Activated naive CD8-positive, alpha-beta T cell treated with anti-CD3 and anti-CD28 coated beads, Interleukin-2, amount 10 ng/mL, durations not matched to agents 7 days and 5 days (primary cell): Measurements from ENCODE around the gene GBA3. TPM values are rescaled to one million over a fixed set of nuclear protein-coding genes. Genes with fewer than 3 reads are reported as not detected.

Source experiments
- ATAC-seq: fragments of 150-1000 bp; cut with Tn5 transposase; one replicate; pipeline ENCODE4 v1.10.0; 2021; ENCODE audit warnings: low read depth, moderate library complexity
- POLR2A ChIA-PET: fragments of 350-600 bp; sonication (Branson Sonifier 250); formaldehyde crosslinking; loops from one replicate; lab custom pipeline; 2021; ENCODE audit warnings: antibody characterized with exemption; lab: Charles Lee
- DNase-seq: peaks from one replicate; pipeline ENCODE4 v3.0.0; 2021
- H3K27ac Mint-ChIP-seq: one replicate; pipeline ENCODE4 v1.8.0; 2022; ENCODE audit warnings: mild to moderate bottlenecking, mixed read lengths
- H3K27me3 Mint-ChIP-seq: one replicate; pipeline ENCODE4 v1.8.0; 2022; ENCODE audit warnings: mild to moderate bottlenecking, moderate library complexity, mixed read lengths
- H3K36me3 Mint-ChIP-seq: one replicate; pipeline ENCODE4 v1.8.0; 2021; ENCODE audit warnings: mild to moderate bottlenecking, mixed read lengths
- H3K4me1 Mint-ChIP-seq: one replicate; pipeline ENCODE4 v1.8.0; 2021; ENCODE audit warnings: mixed read lengths
- H3K4me3 Mint-ChIP-seq: one replicate; pipeline ENCODE4 v1.8.0; 2022; ENCODE audit warnings: mild to moderate bottlenecking, moderate library complexity, mixed read lengths
- H3K9me3 Mint-ChIP-seq: one replicate; pipeline ENCODE4 v1.8.0; 2021; ENCODE audit warnings: mixed read lengths
- total RNA-seq, 2 experiments: library from RNA; stranded (reverse); gene quantifications; one replicate each; pipeline ENCODE4 v1.2.3, GENCODE V29; 2021

Gene GBA3
- total RNA-seq, 2 experiments from 2014 or later, result not detected

DNA sequence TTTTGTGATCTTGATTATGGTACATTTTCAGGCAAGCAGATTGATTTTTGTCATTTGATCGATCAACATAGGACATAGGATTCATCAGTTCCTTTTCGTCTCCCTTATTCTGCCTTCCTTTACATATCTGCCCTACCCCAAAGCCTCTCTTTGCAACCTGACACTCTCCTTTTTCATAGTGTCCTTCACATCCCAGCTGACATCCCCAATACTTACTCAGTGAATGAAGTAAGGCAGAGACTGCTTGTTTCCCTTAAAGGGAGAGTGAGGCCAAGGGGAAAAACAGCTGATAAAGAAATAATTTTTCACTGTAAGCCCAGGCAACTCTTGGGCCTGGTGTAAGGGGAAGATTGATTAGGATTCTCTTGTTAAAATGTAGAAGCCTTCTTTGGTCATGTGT, 69.8 kb downstream of the GBA3 start:
- Mint-ChIP-seq H3K9me3 (no peaks in the 10 kb centered on the region), H3K4me1 (peaks cover 3% of the 10 kb centered on the region), H3K4me3 (no peak overlapping the region), H3K27ac (no peak overlapping the region), H3K27me3 (no peaks in the 10 kb centered on the region), H3K36me3 (no peaks in the 10 kb centered on the region)
- ATAC-seq (no peak), DNase-seq (no peak)
- POLR2A ChIA-PET, result no interaction called here

DNA sequence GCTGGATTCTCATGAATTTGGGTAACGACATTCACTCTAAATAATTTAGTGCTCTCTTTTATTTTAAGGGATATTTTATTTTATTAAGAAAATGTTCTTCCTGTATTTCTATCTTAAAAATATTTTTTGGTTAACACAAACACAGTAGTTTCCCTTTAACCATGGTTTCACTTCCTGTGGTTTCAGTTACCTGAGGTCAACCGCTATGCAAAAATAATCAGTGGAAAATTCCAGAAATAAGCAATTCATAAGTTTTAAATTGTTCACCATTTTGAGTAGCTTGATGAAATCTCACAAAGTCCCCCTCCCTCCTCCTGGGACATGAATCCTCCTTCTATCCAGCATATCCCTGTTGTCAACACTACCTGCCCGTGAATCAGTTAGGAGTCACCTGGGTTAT, 71.4 kb downstream of the GBA3 start:
- ATAC-seq, result no peak
- Mint-ChIP-seq H3K4me1 (peaks cover 3% of the 10 kb centered on the region), H3K27me3 (no peaks in the 10 kb centered on the region), H3K27ac (no peak overlapping the region), H3K4me3 (no peak overlapping the region), H3K36me3 (no peaks in the 10 kb centered on the region), H3K9me3 (no peaks in the 10 kb centered on the region)
- POLR2A ChIA-PET, result no interaction called here
- no peak for DNase-seq

DNA sequence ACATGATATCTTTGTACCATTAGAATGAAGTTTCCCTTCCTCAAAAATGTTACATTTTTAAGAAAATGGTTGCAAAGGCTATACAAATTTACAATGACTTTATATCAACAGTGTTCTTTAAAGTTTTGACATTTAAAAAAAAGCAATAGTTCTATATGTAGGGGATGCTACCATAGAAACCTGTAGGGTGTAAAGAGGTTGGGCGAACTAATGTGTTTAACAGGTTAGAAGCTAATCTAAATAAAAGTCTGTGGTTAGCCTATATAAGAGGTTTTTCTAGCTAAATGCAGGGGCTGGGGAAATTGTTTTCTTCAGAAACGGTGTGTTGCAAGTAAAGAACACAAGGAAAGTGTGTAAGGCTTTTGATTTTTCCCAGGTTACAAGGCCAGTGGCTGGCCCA, 73.3 kb downstream of the GBA3 start:
- H3K36me3 Mint-ChIP-seq, result no peaks in the 10 kb centered on the region
- H3K9me3 Mint-ChIP-seq, result no peaks in the 10 kb centered on the region
- no peak overlapping the region for H3K4me3 Mint-ChIP-seq
- DNase-seq, result no peak
- POLR2A ChIA-PET, result no interaction called here
- peaks cover 4% of the 10 kb centered on the region for H3K27me3 Mint-ChIP-seq
- no peak for ATAC-seq
- H3K27ac Mint-ChIP-seq, result no peak overlapping the region
- peaks cover 3% of the 10 kb centered on the region for H3K4me1 Mint-ChIP-seq

DNA sequence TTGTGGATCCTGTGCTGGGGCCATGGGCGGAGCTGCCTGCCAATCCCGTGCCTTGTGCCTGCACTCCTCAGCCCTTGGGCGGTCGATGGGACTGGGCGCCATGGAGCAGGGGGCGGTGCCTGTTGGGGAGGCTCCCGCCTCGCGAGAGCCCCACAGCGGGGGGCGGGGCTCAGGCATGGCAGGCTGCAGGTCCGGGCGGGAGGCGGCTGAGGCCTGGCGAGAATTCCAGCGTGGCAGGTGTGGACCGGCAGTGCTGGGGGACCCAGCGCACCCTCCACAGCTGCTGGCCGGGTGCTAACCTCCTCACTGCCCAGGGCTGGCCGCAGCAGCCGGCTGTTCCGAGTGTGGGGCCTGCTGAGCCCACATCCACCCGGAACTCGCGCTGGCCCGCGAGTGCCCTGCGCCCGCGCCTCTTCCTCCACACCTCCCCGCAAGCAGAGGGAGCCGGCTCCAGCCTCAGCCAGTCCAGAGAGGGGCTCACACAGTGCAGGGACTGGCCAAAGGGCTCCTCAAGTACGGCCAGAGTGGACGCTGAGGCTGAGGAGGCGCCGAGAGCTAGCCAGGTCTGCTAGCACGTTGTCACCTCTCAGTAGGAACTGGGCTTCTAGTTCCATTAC, 85.9 kb downstream of the GBA3 start:
- DNase-seq (no peak), ATAC-seq (no peak)
- no peaks in the 10 kb centered on the region for H3K4me1 Mint-ChIP-seq
- no peak overlapping the region for H3K4me3 Mint-ChIP-seq
- POLR2A ChIA-PET, result no interaction called here
- H3K27me3 Mint-ChIP-seq, result no peaks in the 10 kb centered on the region
- no peaks in the 10 kb centered on the region for H3K36me3 Mint-ChIP-seq
- no peak overlapping the region for H3K27ac Mint-ChIP-seq
- peaks cover 7% of the 10 kb centered on the region for H3K9me3 Mint-ChIP-seq

DNA sequence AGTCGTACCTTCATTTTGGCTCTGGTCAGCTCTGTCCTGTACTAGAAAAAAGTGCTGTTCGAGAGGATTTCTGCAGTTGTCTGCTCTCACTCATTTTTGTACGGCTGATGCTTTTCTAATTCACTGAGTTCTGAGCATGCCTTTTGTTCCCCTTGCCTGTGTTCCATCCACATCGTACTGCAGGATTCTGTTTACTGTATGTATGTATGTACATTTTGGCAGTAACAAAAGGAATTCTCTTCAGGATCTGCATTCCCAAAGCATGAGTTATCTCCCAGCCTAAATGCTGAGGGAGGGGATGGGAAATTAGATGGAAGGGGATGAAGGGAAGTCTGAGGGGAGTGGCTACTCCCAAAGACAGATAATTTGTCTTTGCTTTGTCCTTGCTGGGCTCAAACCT, 87.6 kb downstream of the GBA3 start:
- H3K4me3 Mint-ChIP-seq, result no peak overlapping the region
- H3K36me3 Mint-ChIP-seq, result no peaks in the 10 kb centered on the region
- H3K27ac Mint-ChIP-seq, result no peak overlapping the region
- H3K27me3 Mint-ChIP-seq, result no peaks in the 10 kb centered on the region
- ATAC-seq, result no peak
- DNase-seq, result no peak
- H3K9me3 Mint-ChIP-seq, result peaks cover 7% of the 10 kb centered on the region
- H3K4me1 Mint-ChIP-seq, result no peaks in the 10 kb centered on the region
- POLR2A ChIA-PET, result no interaction called here

DNA sequence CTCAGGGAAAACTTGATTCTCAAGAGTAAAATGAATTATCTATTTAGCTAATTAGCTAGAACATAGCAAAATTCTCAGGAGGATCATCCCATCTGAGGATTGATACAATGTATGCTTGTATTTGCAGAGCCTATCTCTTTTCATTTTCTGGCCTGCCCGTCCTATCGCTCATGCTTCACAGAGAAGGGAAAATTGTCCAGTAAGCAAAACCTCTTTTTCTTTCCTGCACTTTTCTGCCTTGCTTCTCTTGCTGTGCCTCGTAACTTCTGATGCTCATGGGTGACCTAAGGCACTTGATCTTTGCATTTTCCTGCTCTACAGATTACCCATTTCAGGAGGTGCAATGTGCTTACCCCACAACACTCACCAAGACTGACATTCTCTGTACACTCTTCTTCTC, 88.1 kb downstream of the GBA3 start:
- H3K4me3 Mint-ChIP-seq, result no peak overlapping the region
- no peaks in the 10 kb centered on the region for H3K27me3 Mint-ChIP-seq
- no peaks in the 10 kb centered on the region for H3K4me1 Mint-ChIP-seq
- ATAC-seq (no peak), DNase-seq (no peak)
- H3K36me3 Mint-ChIP-seq, result no peaks in the 10 kb centered on the region
- POLR2A ChIA-PET, result no interaction called here
- peaks cover 7% of the 10 kb centered on the region for H3K9me3 Mint-ChIP-seq
- no peak overlapping the region for H3K27ac Mint-ChIP-seq

DNA sequence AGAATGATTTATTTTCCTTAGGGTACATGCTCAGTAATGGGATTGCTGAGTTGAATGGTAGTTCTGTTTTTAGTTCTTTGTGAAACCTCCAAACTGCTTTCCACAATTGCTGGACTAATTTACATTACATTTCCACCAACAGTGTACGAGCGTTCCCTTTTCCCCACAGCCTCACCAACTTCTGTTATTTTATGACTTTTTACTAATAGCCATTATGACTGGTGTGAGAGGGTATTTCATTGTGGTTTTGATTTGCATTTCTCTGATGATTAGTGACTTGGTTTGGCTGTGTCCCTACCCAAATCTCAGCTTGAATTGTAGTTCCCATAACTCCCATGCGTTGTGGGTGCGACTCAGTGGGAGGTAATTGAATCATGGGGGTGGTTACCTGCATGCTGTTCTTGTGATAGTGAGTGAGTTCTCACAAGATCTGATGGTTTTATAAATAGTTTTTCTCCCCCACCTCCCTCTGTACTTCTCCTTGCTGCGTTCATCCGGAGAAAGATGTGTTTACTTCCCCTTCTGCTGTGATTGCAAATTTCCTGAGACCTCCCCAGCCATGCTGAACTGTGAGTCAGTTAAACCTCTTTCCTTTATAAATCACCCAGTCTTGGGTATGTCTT, 95.1 kb downstream of the GBA3 start:
- POLR2A ChIA-PET, result no interaction called here
- no peak for ATAC-seq
- H3K4me1 Mint-ChIP-seq, result no peaks in the 10 kb centered on the region

DNA sequence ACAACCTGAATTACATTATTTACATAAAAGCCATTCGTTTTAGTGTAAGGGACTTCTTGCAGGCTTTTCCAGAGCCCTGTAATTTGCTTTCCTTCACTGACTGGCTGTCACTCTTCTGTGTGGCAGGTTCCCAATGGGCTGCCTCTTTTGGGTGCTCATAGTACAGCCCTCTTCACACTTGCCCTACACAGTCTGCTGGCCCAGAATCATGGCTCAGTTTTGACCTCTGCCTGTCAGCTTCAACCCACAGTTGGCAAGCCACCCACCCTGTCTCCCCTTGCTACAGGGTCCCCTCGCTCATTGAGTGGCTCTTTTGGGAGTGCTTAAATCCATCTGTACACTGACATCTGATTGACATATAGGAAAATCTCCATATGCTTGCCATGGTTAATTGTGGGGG, 97.9 kb downstream of the GBA3 start:
- Mint-ChIP-seq H3K4me1 (no peaks in the 10 kb centered on the region), H3K27ac (no peak overlapping the region), H3K4me3 (no peak overlapping the region), H3K36me3 (no peaks in the 10 kb centered on the region), H3K9me3 (no peaks in the 10 kb centered on the region), H3K27me3 (no peaks in the 10 kb centered on the region)
- DNase-seq, result no peak
- POLR2A ChIA-PET, result no interaction called here
- ATAC-seq, result no peak

More for the DNA sequence above, 95.1 kb downstream of the GBA3 start:
- DNase-seq, result no peak
- Mint-ChIP-seq H3K36me3 (no peaks in the 10 kb centered on the region), H3K27ac (no peak overlapping the region), H3K9me3 (no peaks in the 10 kb centered on the region), H3K27me3 (no peaks in the 10 kb centered on the region), H3K4me3 (no peak overlapping the region)

DNA sequence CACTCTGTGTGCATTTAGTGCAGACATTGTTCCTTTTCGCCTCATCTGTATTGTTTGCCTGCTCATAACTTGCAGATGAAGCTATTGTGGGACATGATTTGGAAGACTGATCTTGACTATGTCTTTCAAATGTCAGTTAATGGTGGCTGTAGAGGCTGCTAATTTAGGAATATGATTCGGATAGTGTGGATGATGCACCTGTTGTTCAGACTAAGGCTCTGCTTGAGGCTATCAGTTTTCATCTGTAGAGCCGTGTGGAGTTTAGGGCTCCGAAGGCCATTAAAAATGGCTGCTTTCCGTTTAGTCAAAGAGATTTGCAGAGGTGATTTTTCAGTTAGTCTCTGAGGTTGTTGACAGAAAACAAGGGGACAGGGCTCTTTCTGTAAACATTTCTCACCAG, 102.0 kb downstream of the GBA3 start:
- H3K4me1 Mint-ChIP-seq, result no peaks in the 10 kb centered on the region
- DNase-seq (no peak), ATAC-seq (no peak)
- H3K36me3 Mint-ChIP-seq, result no peaks in the 10 kb centered on the region
- POLR2A ChIA-PET, result no interaction called here
- H3K27me3 Mint-ChIP-seq, result no peaks in the 10 kb centered on the region
- H3K27ac Mint-ChIP-seq, result no peak overlapping the region
- no peaks in the 10 kb centered on the region for H3K9me3 Mint-ChIP-seq
- H3K4me3 Mint-ChIP-seq, result no peak overlapping the region

DNA sequence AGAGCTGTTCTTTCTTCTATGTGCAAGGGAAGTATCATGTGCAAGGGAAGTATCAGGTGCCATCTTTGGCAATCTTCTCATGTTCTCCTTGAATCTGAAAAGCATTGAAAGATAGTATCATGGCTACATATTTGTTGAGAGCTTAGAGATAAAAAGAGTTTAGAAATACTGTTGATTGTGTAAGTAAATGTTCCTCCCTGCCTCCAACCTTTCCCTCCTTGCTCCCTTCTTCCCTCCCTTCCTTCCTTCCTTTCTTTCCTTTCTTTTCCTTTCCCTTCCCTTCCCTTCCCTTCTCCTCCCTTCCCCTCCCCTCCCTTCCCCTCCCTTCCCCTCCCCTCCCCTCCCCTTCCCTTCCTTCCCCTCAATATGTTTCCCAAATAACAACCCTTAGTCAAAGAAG, 108.7 kb downstream of the GBA3 start:
- POLR2A ChIA-PET, result no interaction called here
- H3K4me1 Mint-ChIP-seq, result no peaks in the 10 kb centered on the region
- H3K27ac Mint-ChIP-seq, result no peak overlapping the region
- no peak for ATAC-seq
- H3K9me3 Mint-ChIP-seq, result no peaks in the 10 kb centered on the region
- H3K27me3 Mint-ChIP-seq, result no peaks in the 10 kb centered on the region
- no peaks in the 10 kb centered on the region for H3K36me3 Mint-ChIP-seq
- no peak overlapping the region for H3K4me3 Mint-ChIP-seq
- DNase-seq, result no peak

DNA sequence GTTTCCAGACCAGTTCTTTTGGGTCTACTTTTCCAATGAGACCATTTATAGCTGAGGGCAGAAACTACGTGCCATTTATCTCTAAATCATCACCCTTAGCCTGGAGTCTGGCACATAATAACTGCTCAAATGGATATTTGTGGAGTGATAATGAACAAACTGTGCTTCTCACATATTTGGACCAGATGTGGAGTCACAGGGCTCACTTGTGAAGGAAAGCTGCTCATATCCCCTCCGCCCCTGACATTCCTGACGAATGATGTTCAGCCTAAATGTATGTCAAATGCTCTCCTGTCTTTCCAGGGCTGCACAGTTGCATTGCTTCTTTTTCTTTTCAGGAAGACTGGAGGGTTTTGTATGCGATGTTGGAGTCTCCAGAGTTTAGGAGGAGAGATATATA, 110.1 kb downstream of the GBA3 start:
- H3K36me3 Mint-ChIP-seq, result no peaks in the 10 kb centered on the region
- no peak overlapping the region for H3K4me3 Mint-ChIP-seq
- POLR2A ChIA-PET, result no interaction called here
- DNase-seq, result no peak
- no peaks in the 10 kb centered on the region for H3K27me3 Mint-ChIP-seq
- H3K9me3 Mint-ChIP-seq, result no peaks in the 10 kb centered on the region
- ATAC-seq, result no peak
- no peak overlapping the region for H3K27ac Mint-ChIP-seq
- H3K4me1 Mint-ChIP-seq, result no peaks in the 10 kb centered on the region

DNA sequence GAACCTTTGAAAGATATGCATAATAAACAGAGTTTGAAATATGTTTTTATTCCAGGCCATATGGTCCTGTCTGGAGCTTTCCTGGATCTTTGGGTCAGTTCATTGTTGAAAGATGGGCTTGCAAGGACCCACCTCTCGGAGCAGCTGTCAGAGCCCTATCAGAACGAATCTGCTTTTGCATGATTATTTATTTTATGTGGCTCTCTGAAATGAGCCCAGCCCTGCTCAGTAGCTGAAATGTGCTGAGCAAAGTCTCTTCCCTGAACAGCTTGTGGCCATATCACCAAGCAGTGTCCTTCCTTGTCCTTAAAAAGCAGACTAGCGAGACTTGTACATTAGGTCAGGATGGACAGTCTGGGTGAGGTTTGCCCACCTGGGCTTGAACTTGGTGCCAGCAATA, 110.8 kb downstream of the GBA3 start:
- no peak overlapping the region for H3K27ac Mint-ChIP-seq
- no peaks in the 10 kb centered on the region for H3K36me3 Mint-ChIP-seq
- no peaks in the 10 kb centered on the region for H3K4me1 Mint-ChIP-seq
- POLR2A ChIA-PET, result no interaction called here
- ATAC-seq (no peak), DNase-seq (no peak)
- H3K9me3 Mint-ChIP-seq, result no peaks in the 10 kb centered on the region
- no peak overlapping the region for H3K4me3 Mint-ChIP-seq
- H3K27me3 Mint-ChIP-seq, result no peaks in the 10 kb centered on the region

DNA sequence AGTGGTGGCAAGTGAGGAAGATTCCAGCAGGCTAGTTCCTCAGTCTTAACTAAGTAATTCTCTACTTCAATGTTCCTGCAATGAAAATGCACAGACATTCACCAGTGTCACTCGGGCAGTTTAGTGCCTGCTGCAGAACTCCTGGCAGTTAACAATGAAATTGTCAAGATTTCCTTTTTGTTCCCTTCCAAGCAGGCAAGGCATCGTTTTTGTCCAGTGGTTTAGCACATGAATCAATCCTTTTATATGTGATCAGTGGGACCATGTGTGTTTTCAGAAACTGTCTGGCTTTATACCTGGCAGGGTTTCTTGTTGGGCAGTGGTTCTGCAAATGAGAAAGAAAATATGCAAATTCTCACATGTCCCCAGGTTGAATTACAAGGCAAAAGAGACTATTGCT, 122.2 kb downstream of the GBA3 start:
- no peak for ATAC-seq
- POLR2A ChIA-PET, result no interaction called here
- no peak for DNase-seq
- no peaks in the 10 kb centered on the region for H3K27me3 Mint-ChIP-seq
- no peaks in the 10 kb centered on the region for H3K4me1 Mint-ChIP-seq
- no peak overlapping the region for H3K4me3 Mint-ChIP-seq
- H3K9me3 Mint-ChIP-seq, result no peaks in the 10 kb centered on the region
- H3K36me3 Mint-ChIP-seq, result no peaks in the 10 kb centered on the region
- H3K27ac Mint-ChIP-seq, result no peak overlapping the region

DNA sequence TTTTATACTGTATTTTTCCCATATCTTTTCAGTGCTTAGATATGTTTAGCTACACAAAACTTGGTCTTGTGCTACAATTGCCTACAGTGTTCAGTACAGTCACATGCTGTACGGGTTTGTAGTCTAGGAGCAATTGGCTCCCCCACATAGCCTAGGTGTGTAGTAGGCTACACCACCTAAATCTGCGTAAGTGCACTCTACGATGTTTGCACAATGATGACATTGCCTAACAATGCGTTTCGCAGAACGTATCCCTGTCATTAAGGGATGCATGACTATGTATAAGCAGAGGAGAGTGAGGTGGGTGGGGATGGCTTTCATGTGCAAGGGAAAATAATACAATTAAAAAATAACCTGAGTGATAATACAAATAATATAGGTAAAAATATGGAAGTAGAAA, 131.4 kb downstream of the GBA3 start:
- peaks cover 2% of the 10 kb centered on the region for H3K27me3 Mint-ChIP-seq
- ATAC-seq (no peak), DNase-seq (no peak)
- H3K9me3 Mint-ChIP-seq, result no peaks in the 10 kb centered on the region
- H3K36me3 Mint-ChIP-seq, result no peaks in the 10 kb centered on the region
- no peak overlapping the region for H3K4me3 Mint-ChIP-seq
- no peaks in the 10 kb centered on the region for H3K4me1 Mint-ChIP-seq
- no peak overlapping the region for H3K27ac Mint-ChIP-seq
- POLR2A ChIA-PET, result no interaction called here
